Sigmoid colon (tissue), 4 donors: ENCODE data around the gene ARHGAP45.

Source experiments
- POLR2A ChIP-seq, 2 donors: fragments of 450-650 bp; IDR thresholded peaks; one replicate each; pipeline ENCODE4 v1.6.1; 2016; ENCODE audit warnings: antibody characterized with exemption in 2 of 2, mild to moderate bottlenecking in 2 of 2, moderate library complexity in 2 of 2
- POLR2AphosphoS5 ChIP-seq, 4 donors: sonication (generic); formaldehyde crosslinking; IDR thresholded peaks; one replicate each; pipeline ENCODE4 v1.6.1; 2017; ENCODE audit warnings: antibody characterized with exemption in 4 of 4
- TF ChIP-seq, protein P1 (sequence below), 4 experiments: fragments of 450-650 bp in 3 of 4; fragments of 200-600 bp in 1 of 4; IDR thresholded peaks; one replicate each; pipeline ENCODE4 v1.5.1; 2016 to 2019; ENCODE audit warnings: antibody characterized with exemption in 4 of 4, mild to moderate bottlenecking in 3 of 4, moderate library complexity in 2 of 4

DNA sequence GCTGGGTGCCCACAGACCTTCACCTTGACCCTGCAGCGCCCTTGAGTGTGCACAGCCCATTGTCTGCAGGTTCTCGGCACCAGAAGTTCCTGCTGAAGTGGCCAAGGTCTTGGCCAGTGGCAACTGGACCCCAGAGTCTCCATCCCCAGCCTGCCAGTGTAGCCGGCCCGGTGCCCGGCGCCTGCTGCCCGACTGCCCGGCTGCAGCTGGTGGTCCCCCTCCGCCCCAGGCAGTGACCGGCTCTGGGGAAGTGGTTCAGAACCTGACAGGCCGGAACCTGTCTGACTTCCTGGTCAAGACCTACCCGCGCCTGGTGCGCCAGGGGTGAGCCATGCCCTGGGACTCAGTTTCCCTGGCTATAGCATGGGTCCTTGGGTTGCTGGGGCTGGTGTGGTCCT lies 11.9 kb upstream of the ARHGAP45 start:
- TF ChIP-seq, protein P1, sequence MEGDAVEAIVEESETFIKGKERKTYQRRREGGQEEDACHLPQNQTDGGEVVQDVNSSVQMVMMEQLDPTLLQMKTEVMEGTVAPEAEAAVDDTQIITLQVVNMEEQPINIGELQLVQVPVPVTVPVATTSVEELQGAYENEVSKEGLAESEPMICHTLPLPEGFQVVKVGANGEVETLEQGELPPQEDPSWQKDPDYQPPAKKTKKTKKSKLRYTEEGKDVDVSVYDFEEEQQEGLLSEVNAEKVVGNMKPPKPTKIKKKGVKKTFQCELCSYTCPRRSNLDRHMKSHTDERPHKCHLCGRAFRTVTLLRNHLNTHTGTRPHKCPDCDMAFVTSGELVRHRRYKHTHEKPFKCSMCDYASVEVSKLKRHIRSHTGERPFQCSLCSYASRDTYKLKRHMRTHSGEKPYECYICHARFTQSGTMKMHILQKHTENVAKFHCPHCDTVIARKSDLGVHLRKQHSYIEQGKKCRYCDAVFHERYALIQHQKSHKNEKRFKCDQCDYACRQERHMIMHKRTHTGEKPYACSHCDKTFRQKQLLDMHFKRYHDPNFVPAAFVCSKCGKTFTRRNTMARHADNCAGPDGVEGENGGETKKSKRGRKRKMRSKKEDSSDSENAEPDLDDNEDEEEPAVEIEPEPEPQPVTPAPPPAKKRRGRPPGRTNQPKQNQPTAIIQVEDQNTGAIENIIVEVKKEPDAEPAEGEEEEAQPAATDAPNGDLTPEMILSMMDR (IDR thresholded peaks at IDR 0.05): no peak
- TF ChIP-seq POLR2AphosphoS5 (IDR thresholded peaks at IDR 0.05): no peak
- TF ChIP-seq POLR2A (IDR thresholded peaks at IDR 0.05): no peak
